SK-N-SH (cell line): Measurements from ENCODE around the gene GCA. TPM values are rescaled to one million over a fixed set of nuclear protein-coding genes. Genes with fewer than 3 reads are reported as not detected.

Experiments
- CTCF ChIA-PET: fragments of 300-600, 350-600 bp; formaldehyde crosslinking; extraction: SDS; loops from one replicate; lab custom pipeline; 2021; lab: Yijun Ruan, JAX
- POLR2A ChIA-PET: fragments of 350-600 bp; sonication (Branson Sonifier 250); formaldehyde crosslinking; extraction: SDS; loops from one replicate; lab custom pipeline; 2020; ENCODE audit warnings: antibody characterized with exemption, inconsistent platforms; lab: Yijun Ruan, JAX
- DNase-seq: peaks from one replicate; pipeline ENCODE4 v3.0.0; 2012
- H2AFZ ChIP-seq: fragments of 200-600 bp; sonication (generic); 2 replicates; pipeline ENCODE4 v1.8.1; 2016; ENCODE audit warnings: antibody characterized with exemption, mild to moderate bottlenecking, low read depth
- H3F3A ChIP-seq: fragments of 200-600 bp; sonication (generic); replicated peaks from 2 replicates; pipeline ENCODE3; 2016; ENCODE audit warnings: antibody characterized with exemption, mild to moderate bottlenecking; ENCODE audit not compliant: insufficient read depth
- H3K27ac ChIP-seq, 2 experiments: fragments of 200-500 bp in 1 of 2; fragments of 200-600 bp in 1 of 2; sonication (Bioruptor generic) in 1 of 2; sonication (generic), shearing (Covaris generic) in 1 of 2; 2 replicates each; pipeline versions ENCODE4 v1.5.1 to v1.6.1; 2014 to 2016; ENCODE audit warnings: low read depth in 2 of 2, inconsistent platforms in 1 of 2, low read length in 1 of 2, mild to moderate bottlenecking in 1 of 2, mixed read lengths in 1 of 2
- H3K27me3 ChIP-seq: fragments of 200-600 bp; sonication (generic), shearing (Covaris generic); 2 replicates; pipeline ENCODE4 v1.6.1; 2016; ENCODE audit warnings: mixed run types; ENCODE audit not compliant: insufficient read depth
- H3K36me3 ChIP-seq, 2 experiments: fragments of 200-500 bp in 1 of 2; fragments of 200-600 bp in 1 of 2; sonication (Bioruptor generic) in 1 of 2; sonication (generic) in 1 of 2; replicated peaks in 1 of 2; 2 replicates each; pipeline versions ENCODE3 to v1.5.1; 2014 to 2016; ENCODE audit warnings: low read length in 1 of 2, mild to moderate bottlenecking in 1 of 2; ENCODE audit not compliant: insufficient read depth in 2 of 2, control insufficient read depth in 1 of 2
- H3K4me1 ChIP-seq, 2 experiments: fragments of 200-500 bp in 1 of 2; fragments of 200-600 bp in 1 of 2; sonication (Bioruptor generic) in 1 of 2; sonication (generic), shearing (Covaris generic) in 1 of 2; 2 replicates each; pipeline versions ENCODE4 v1.5.1 to v1.6.1; 2014 to 2016; ENCODE audit warnings: low read depth in 1 of 2, low read length in 1 of 2, mixed run types in 1 of 2; ENCODE audit not compliant: insufficient read depth in 2 of 2, control insufficient read depth in 1 of 2
- H3K4me2 ChIP-seq: fragments of 200-600 bp; sonication (generic), shearing (Covaris generic); 2 replicates; pipeline ENCODE4 v1.6.1; 2017; ENCODE audit warnings: mixed run types
- H3K4me3 ChIP-seq, 2 experiments: fragments of 200-500 bp in 1 of 2; fragments of 200-600 bp in 1 of 2; sonication (Bioruptor generic) in 1 of 2; sonication (generic), shearing (Covaris generic) in 1 of 2; 2 replicates each; pipeline versions ENCODE4 v1.5.1 to v1.8.1; 2014 to 2016; ENCODE audit warnings: low read depth in 2 of 2, inconsistent platforms in 1 of 2, low read length in 1 of 2, mild to moderate bottlenecking in 1 of 2, mixed read lengths in 1 of 2, moderate library complexity in 1 of 2
- H3K79me2 ChIP-seq: fragments of 200-600 bp; sonication (generic); 2 replicates; pipeline ENCODE4 v1.8.1; 2017; ENCODE audit warnings: mild to moderate bottlenecking; ENCODE audit not compliant: insufficient read depth
- H3K9ac ChIP-seq: fragments of 200-600 bp; sonication (generic); 2 replicates; pipeline ENCODE4 v1.6.1; 2017; ENCODE audit warnings: mixed run types
- H3K9me2 ChIP-seq: fragments of 200-600 bp; sonication (generic); 2 replicates; pipeline ENCODE4 v1.6.1; 2017; ENCODE audit warnings: mixed run types
- H3K9me3 ChIP-seq: fragments of 200-600 bp; sonication (generic); 2 replicates; pipeline ENCODE4 v1.6.1; 2017; ENCODE audit warnings: mixed run types, mild to moderate bottlenecking, moderate library complexity
- H4K20me1 ChIP-seq: fragments of 200-600 bp; sonication (generic); 2 replicates; pipeline ENCODE4 v1.6.1; 2017; ENCODE audit warnings: mild to moderate bottlenecking, mixed run types; ENCODE audit not compliant: insufficient read depth
- CHD2 ChIP-seq: fragments of 150-350 bp; IDR thresholded peaks from 2 replicates; pipeline ENCODE4 v1.6.1; 2018; ENCODE audit warnings: low read length; ENCODE audit not compliant: partially characterized antibody
- EP300 ChIP-seq, 2 experiments: IDR thresholded peaks; 2 replicates each; pipeline versions ENCODE4 v1.4.0 to v1.6.1; 2012; ENCODE audit warnings: borderline replicate concordance in 1 of 2, low read depth in 1 of 2, low read length in 1 of 2
- FOXJ3 ChIP-seq: sonication (generic); formaldehyde crosslinking; IDR thresholded peaks from 2 replicates; pipeline ENCODE4 v1.5.1; 2020; ENCODE audit warnings: mild to moderate bottlenecking, missing genetic modification reagents
- JUND ChIP-seq: IDR thresholded peaks from 2 replicates; pipeline ENCODE4 v1.4.0; 2012
- RCOR1 ChIP-seq: fragments of 150-350 bp; IDR thresholded peaks from 2 replicates; pipeline ENCODE4 v1.6.1; 2017; ENCODE audit warnings: antibody characterized with exemption, low read length
- RFX5 ChIP-seq: IDR thresholded peaks from 2 replicates; pipeline ENCODE4 v1.6.1; 2012; ENCODE audit warnings: mild to moderate bottlenecking, improper control_type of control experiment, low read length
- TAF1 ChIP-seq: IDR thresholded peaks from 2 replicates; pipeline ENCODE4 v1.6.1; 2012; ENCODE audit warnings: low read depth, mild to moderate bottlenecking, low read length, moderate library complexity, borderline replicate concordance
- TCF12 ChIP-seq: IDR thresholded peaks from 2 replicates; pipeline ENCODE4 v1.4.0; 2012
- YY1 ChIP-seq: IDR thresholded peaks from 2 replicates; pipeline ENCODE4 v1.4.0; 2012; ENCODE audit warnings: low read depth, mild to moderate bottlenecking
- ZBTB33 ChIP-seq: IDR thresholded peaks from 2 replicates; pipeline ENCODE4 v1.4.0; 2012; ENCODE audit warnings: low read depth, borderline replicate concordance
- WGBS: methylation state at CpG from one replicate; pipeline ENCODE4 v1.1.6; 2017; ENCODE audit warnings: low lambda C conversion rate; 5-methylcytosine and 5-hydroxymethylcytosine counted together
- polyA plus RNA-seq, 3 experiments: library from polyadenylated mRNA; depleted of rRNA; stranded (reverse); fragments of >200 nt; gene quantifications; 2 replicates each; pipeline ENCODE4 v1.2.3, GENCODE V29; 2012
- TF ChIP-seq, protein P1 (sequence below): IDR thresholded peaks from 2 replicates; pipeline ENCODE4 v1.4.0; 2012; ENCODE audit warnings: low read depth
- TF ChIP-seq, protein P2 (sequence below): fragments of 200-600 bp; sonication (generic); IDR thresholded peaks from 2 replicates; pipeline ENCODE4 v1.6.1; 2017; ENCODE audit warnings: antibody characterized with exemption, mild to moderate bottlenecking, moderate library complexity
- TF ChIP-seq, protein P3 (sequence below): IDR thresholded peaks from 2 replicates; pipeline ENCODE4; 2012

GCA gene
- polyA plus RNA-seq, 1 of the 3 experiments (the other 2 are of a cell fraction) = 12.2 TPM

- Histone ChIP-seq H2AFZ (peak overlapping the region; percentile 99), H3K4me3 (peak overlapping the region; percentile 88 to 96), H3K9ac (peak overlapping the region; percentile 80), H3K36me3 (peaks cover 0 to 4% of the 10 kb centered on the region in 2 experiments), H3K4me1 (peaks cover 0 to 4% of the 10 kb centered on the region in 2 experiments; a peak in 2 of 4 replicates), H3K4me2 (peak overlapping the region; percentile 90), H3K79me2 (peaks cover 12% of the 10 kb centered on the region), H3K27me3 (no peaks in the 10 kb centered on the region), H3K27ac (peak overlapping the region; percentile 44 to 81; a peak in 3 of 4 replicates), H3K9me3 (no peaks in the 10 kb centered on the region), H4K20me1 (no peaks in the 10 kb centered on the region), H3F3A (no peaks in the 10 kb centered on the region), H3K9me2 (no peaks in the 10 kb centered on the region)
- ChIA-PET POLR2A (no interaction called here), CTCF (interaction anchor here (1.5 to 1.7 kb wide), 2 partner anchors 10 kb away, joined by 6 to 7 read pairs; no protein-coding TSS in a partner anchor)
- DNase-seq = no peak
- WGBS = 2% methylated on average over 8 of the region's 8 CpGs
- TF ChIP-seq ZBTB33 = no peak
- TF ChIP-seq, protein P1, sequence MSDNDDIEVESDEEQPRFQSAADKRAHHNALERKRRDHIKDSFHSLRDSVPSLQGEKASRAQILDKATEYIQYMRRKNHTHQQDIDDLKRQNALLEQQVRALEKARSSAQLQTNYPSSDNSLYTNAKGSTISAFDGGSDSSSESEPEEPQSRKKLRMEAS = 0 out of 2 replicates have a peak, but pooled peaks have one; percentile 7
- TF ChIP-seq, protein P2, sequence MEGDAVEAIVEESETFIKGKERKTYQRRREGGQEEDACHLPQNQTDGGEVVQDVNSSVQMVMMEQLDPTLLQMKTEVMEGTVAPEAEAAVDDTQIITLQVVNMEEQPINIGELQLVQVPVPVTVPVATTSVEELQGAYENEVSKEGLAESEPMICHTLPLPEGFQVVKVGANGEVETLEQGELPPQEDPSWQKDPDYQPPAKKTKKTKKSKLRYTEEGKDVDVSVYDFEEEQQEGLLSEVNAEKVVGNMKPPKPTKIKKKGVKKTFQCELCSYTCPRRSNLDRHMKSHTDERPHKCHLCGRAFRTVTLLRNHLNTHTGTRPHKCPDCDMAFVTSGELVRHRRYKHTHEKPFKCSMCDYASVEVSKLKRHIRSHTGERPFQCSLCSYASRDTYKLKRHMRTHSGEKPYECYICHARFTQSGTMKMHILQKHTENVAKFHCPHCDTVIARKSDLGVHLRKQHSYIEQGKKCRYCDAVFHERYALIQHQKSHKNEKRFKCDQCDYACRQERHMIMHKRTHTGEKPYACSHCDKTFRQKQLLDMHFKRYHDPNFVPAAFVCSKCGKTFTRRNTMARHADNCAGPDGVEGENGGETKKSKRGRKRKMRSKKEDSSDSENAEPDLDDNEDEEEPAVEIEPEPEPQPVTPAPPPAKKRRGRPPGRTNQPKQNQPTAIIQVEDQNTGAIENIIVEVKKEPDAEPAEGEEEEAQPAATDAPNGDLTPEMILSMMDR = peak; percentile 16; the same call in 1 of the 2 replicates
- TF ChIP-seq EP300 (IDR thresholded peaks at IDR 0.05; ENCODE audit: borderline replicate concordance in 1 of 2, low read depth in 1 of 2, low read length in 1 of 2) = no peak
- TF ChIP-seq CHD2 = no peak
- no peak for TF ChIP-seq TAF1
- TF ChIP-seq YY1 = no peak
- no peak for TF ChIP-seq FOXJ3 (CRISPR knock-in tag)
- TF ChIP-seq RFX5 = no peak
Observed at GRCh38 chr2:162344617-162344950, 652 bp downstream of the GCA start.

- H4K20me1 ChIP-seq = no peaks in the 10 kb centered on the region
- TF ChIP-seq, protein P3, sequence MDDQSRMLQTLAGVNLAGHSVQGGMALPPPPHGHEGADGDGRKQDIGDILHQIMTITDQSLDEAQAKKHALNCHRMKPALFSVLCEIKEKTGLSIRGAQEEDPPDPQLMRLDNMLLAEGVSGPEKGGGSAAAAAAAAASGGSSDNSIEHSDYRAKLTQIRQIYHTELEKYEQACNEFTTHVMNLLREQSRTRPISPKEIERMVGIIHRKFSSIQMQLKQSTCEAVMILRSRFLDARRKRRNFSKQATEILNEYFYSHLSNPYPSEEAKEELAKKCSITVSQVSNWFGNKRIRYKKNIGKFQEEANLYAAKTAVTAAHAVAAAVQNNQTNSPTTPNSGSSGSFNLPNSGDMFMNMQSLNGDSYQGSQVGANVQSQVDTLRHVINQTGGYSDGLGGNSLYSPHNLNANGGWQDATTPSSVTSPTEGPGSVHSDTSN = peak; percentile 23; the same call in 1 of the 2 replicates
- TF ChIP-seq TCF12 = peak; percentile 63
- TF ChIP-seq JUND = 0 out of 2 replicates have a peak, but pooled peaks have one; percentile 6
- TF ChIP-seq RCOR1 = no peak
- TF ChIP-seq, all 33 proteins: peak for 3
- Histone ChIP-seq H3K4me3 (no peak overlapping the region), H2AFZ (no peak overlapping the region), H3K4me1 (peaks cover 0 to 7% of the 10 kb centered on the region in 2 experiments; a peak in 1 of 4 replicates), H3F3A (peaks cover 12% of the 10 kb centered on the region), H3K9me2 (no peaks in the 10 kb centered on the region; the same call in 1 of the 2 replicates), H3K9me3 (no peaks in the 10 kb centered on the region), H3K79me2 (no peaks in the 10 kb centered on the region), H3K27ac (no peak overlapping the region), H3K9ac (no peak overlapping the region), H3K27me3 (no peaks in the 10 kb centered on the region), H3K36me3 (peaks cover 5 to 7% of the 10 kb centered on the region in 2 experiments), H3K4me2 (no peak overlapping the region)
- WGBS = 91% methylated on average over 2 of the region's 2 CpGs
- POLR2A ChIA-PET = no interaction called here
- no peak for DNase-seq
- CTCF ChIA-PET = no interaction called here
Observed at GRCh38 chr2:162365392-162365791, 21.5 kb downstream of the GCA start.
